ENCODE measurements around the gene TMEM14B.

GRCh38 chr6:10733863-10734262 lies 13.7 kb upstream of the TMEM14B start:
- TF ChIP-seq, protein P1, sequence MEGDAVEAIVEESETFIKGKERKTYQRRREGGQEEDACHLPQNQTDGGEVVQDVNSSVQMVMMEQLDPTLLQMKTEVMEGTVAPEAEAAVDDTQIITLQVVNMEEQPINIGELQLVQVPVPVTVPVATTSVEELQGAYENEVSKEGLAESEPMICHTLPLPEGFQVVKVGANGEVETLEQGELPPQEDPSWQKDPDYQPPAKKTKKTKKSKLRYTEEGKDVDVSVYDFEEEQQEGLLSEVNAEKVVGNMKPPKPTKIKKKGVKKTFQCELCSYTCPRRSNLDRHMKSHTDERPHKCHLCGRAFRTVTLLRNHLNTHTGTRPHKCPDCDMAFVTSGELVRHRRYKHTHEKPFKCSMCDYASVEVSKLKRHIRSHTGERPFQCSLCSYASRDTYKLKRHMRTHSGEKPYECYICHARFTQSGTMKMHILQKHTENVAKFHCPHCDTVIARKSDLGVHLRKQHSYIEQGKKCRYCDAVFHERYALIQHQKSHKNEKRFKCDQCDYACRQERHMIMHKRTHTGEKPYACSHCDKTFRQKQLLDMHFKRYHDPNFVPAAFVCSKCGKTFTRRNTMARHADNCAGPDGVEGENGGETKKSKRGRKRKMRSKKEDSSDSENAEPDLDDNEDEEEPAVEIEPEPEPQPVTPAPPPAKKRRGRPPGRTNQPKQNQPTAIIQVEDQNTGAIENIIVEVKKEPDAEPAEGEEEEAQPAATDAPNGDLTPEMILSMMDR (IDR thresholded peaks at IDR 0.05): no peak
- no peak for TF ChIP-seq EP300 (IDR thresholded peaks at IDR 0.05)
